Astrocyte (in vitro differentiated cells and primary cell): ENCODE results near the gene RAB40B.

ENCODE experiments used
- EZH2 ChIP-seq: IDR thresholded peaks from 2 replicates; pipeline ENCODE4 v1.6.1; 2012; ENCODE audit warnings: mild to moderate bottlenecking, low read length, inconsistent platforms; ENCODE audit not compliant: insufficient read depth
- TF ChIP-seq, protein P1 (sequence below): IDR thresholded peaks from 2 replicates; pipeline ENCODE4 v1.5.1; 2011; ENCODE audit warnings: low read depth, mild to moderate bottlenecking, inconsistent platforms, low read length, moderate library complexity; ENCODE audit not compliant: insufficient read depth

DNA sequence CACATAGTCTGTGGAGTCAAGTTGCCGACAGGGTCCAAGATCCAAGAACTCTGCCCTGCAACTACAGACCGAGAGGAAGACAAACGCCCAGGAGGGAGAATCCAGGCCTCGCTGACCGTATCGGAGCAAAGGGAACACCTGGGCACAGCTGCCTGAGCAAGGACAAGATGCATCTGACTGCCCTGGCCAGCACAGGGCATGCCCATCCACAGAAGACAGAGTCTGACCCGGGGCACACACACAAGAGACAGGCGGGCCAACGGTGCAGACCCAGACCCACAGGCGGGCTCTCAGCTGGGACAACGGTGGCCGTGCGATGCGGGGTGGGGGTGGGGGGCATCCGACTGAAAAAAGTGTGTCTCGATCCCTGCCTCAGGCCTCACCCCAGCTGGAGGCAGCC lies 6.2 kb downstream of the RAB40B start:
- TF ChIP-seq, protein P1, sequence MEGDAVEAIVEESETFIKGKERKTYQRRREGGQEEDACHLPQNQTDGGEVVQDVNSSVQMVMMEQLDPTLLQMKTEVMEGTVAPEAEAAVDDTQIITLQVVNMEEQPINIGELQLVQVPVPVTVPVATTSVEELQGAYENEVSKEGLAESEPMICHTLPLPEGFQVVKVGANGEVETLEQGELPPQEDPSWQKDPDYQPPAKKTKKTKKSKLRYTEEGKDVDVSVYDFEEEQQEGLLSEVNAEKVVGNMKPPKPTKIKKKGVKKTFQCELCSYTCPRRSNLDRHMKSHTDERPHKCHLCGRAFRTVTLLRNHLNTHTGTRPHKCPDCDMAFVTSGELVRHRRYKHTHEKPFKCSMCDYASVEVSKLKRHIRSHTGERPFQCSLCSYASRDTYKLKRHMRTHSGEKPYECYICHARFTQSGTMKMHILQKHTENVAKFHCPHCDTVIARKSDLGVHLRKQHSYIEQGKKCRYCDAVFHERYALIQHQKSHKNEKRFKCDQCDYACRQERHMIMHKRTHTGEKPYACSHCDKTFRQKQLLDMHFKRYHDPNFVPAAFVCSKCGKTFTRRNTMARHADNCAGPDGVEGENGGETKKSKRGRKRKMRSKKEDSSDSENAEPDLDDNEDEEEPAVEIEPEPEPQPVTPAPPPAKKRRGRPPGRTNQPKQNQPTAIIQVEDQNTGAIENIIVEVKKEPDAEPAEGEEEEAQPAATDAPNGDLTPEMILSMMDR = no peak
- TF ChIP-seq EZH2 = no peak
